ENCODE data around the gene ENTPD6.

ENTPD6 gene

DNA sequence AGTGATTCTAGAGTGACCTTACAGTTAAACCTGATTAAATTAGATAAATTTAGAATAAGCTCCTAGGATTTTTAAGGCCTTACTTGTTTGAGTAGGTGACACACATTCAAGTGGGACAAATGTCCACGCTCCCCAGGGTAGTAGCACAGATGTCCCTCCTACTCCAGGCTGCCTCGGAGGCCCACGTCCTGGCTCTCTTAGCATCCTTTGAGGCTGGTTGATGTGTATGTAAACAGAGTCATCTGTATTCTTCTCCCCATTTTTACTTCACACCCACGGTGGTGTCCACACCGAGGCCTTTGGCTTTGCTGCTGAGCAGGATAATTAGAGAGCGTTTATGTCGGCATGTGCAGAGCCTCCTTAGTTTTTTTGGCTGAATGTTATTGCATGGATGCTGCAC, 15.8 kb downstream of the ENTPD6 start:
- ChIA-PET POLR2A (no interaction called here), CTCF (interaction anchor here (0.6 to 1.2 kb wide), 2 partner anchors 20 to 442 kb away, joined by 4 to 6 read pairs; no protein-coding TSS in a partner anchor)
- Histone ChIP-seq H3K36me3 (ENCODE audit: control insufficient read depth in 2 of 2, insufficient read depth in 1 of 2, low read length in 2 of 2) (peaks cover 9 to 68% of the 10 kb centered on the region in 2 experiments; a peak in 2 of 3 replicates), H3K27ac (ENCODE audit: extremely low read depth, low read depth, low read length) (no peak overlapping the region), H3K4me1 (ENCODE audit: control insufficient read depth, insufficient read depth, low read length) (no peaks in the 10 kb centered on the region), H3K4me3 (ENCODE audit: low read depth, low read length) (no peak overlapping the region), H3K9me3 (ENCODE audit: control insufficient read depth, insufficient read depth, low read depth, low read length) (no peaks in the 10 kb centered on the region)
- no peak for TF ChIP-seq SCRT2 (tag by site-specific recombination; IDR thresholded peaks at IDR 0.05)
- no peak for TF ChIP-seq ZNF341 (tag by site-specific recombination; IDR thresholded peaks at IDR 0.05; ENCODE audit: low read depth)
- TF ChIP-seq ZSCAN16 (tag by site-specific recombination; IDR thresholded peaks at IDR 0.05) = no peak
- TF ChIP-seq ZNF157 (tag by site-specific recombination; IDR thresholded peaks at IDR 0.05) = no peak
- no peak for TF ChIP-seq ZNF792 (tag by site-specific recombination; IDR thresholded peaks at IDR 0.05)
- no peak for TF ChIP-seq ZNF426 (tag by site-specific recombination; IDR thresholded peaks at IDR 0.05)
- no peak for TF ChIP-seq ZBTB7A (tag by site-specific recombination; IDR thresholded peaks at IDR 0.05; ENCODE audit: low read depth)
- no peak for TF ChIP-seq KLF10 (tag by site-specific recombination; IDR thresholded peaks at IDR 0.05)
- TF ChIP-seq ZBTB1 (tag by site-specific recombination; IDR thresholded peaks at IDR 0.05) = no peak
- no peak for TF ChIP-seq KLF8 (tag by site-specific recombination; IDR thresholded peaks at IDR 0.05)
- no peak for TF ChIP-seq ZNF707 (tag by site-specific recombination; IDR thresholded peaks at IDR 0.05)
- TF ChIP-seq, protein P1, sequence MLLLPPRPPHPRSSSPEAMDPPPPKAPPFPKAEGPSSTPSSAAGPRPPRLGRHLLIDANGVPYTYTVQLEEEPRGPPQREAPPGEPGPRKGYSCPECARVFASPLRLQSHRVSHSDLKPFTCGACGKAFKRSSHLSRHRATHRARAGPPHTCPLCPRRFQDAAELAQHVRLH (tag by site-specific recombination; IDR thresholded peaks at IDR 0.05) = no peak
- TF ChIP-seq ZSCAN23 (tag by site-specific recombination; IDR thresholded peaks at IDR 0.05) = no peak
- no peak for TF ChIP-seq ZNF658 (tag by site-specific recombination; IDR thresholded peaks at IDR 0.05)
- TF ChIP-seq ZNF837 (tag by site-specific recombination; IDR thresholded peaks at IDR 0.05) = no peak
- TF ChIP-seq ZNF146 (tag by site-specific recombination; IDR thresholded peaks at IDR 0.05) = no peak
- TF ChIP-seq ZNF10 (tag by site-specific recombination; IDR thresholded peaks at IDR 0.05) = no peak
- no peak for TF ChIP-seq ZNF433 (tag by site-specific recombination; IDR thresholded peaks at IDR 0.05; ENCODE audit: low read depth)

DNA sequence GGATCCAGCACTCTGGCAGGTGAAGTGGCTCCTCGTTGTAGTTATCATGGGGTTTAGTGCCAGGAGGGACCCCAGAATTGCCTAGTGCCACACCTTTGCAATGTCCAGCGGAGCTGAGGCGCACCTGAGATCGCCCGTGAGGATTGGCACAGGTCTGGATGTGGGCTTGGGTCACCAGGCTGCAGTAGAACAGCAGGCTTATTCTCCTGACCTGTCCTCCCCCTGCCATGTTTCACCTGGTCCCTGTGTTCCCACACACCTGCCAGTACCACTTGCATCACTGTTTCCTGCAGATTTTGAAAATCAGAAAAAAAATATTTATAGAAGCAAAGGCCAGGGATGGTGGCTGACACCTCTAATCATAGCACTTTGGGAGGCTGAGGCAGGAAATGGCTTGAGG, 16.7 kb downstream of the ENTPD6 start:
- H3K36me3 ChIP-seq (ENCODE audit: control insufficient read depth in 2 of 2, insufficient read depth in 1 of 2, low read length in 2 of 2) = peaks cover 9 to 72% of the 10 kb centered on the region in 2 experiments; a peak in 2 of 3 replicates
- no peak overlapping the region for H3K4me3 ChIP-seq (ENCODE audit: low read depth, low read length)
- ChIA-PET POLR2A (no interaction called here), CTCF (interaction anchor here (1.1 kb wide), 1 partner anchor 10 kb away, joined by 3 read pairs; no protein-coding TSS in a partner anchor)
- TF ChIP-seq YY1 (tag by site-specific recombination; IDR thresholded peaks at IDR 0.05) (no peak), SP3 (tag by site-specific recombination; IDR thresholded peaks at IDR 0.05) (no peak), ZNF561 (tag by site-specific recombination; IDR thresholded peaks at IDR 0.05; ENCODE audit: borderline replicate concordance) (no peak), ZBTB21 (tag by site-specific recombination; IDR thresholded peaks at IDR 0.05) (no peak)
- no peak overlapping the region for H3K27ac ChIP-seq (ENCODE audit: extremely low read depth, low read depth, low read length)
- no peaks in the 10 kb centered on the region for H3K4me1 ChIP-seq (ENCODE audit: control insufficient read depth, insufficient read depth, low read length)
- no peaks in the 10 kb centered on the region for H3K9me3 ChIP-seq (ENCODE audit: control insufficient read depth, insufficient read depth, low read depth, low read length)

DNA sequence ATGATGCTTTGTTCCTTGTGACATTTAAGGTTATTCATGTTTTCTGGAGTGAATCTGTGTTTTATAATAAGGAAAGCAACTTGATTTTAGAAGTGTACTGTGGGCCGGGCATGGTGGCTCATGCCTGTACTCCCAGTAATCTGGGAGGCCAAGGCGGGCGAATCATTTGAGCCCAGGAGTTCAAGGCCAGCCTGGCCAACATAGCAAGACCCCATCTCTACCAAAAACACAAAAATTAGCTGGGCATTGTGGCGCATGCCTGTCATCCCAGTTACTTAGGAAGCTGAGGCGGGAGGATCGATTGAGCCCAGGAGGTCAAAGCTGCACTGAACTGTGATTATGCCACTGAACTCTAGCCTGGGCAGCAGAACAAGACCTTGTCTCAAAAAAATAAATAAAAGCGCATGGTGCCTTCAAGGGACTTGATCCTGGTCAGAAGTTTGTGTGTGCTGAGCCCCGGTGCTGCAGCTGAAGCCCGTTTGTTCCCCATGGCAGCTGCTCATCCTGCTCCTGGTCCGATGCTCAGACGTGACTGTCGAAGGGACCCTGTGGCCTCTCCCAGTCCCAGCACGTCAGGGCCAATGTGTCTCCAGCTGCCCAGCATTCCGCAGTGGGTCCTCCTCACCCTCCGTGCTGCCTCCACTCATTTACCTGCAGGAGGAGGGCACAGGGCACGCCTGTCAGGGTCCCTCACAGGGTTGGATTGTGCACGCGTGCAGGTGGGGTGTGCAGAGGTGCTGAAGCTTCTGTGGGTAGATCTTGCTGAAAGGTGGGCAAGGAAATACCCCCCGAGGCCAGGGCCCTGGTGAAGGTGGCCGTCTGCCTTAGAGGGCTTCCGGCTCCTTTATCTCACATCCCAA, 18.3 kb downstream of the ENTPD6 start:
- peaks cover 11 to 88% of the 10 kb centered on the region in 2 experiments; a peak in 2 of 3 replicates for H3K36me3 ChIP-seq (ENCODE audit: control insufficient read depth in 2 of 2, insufficient read depth in 1 of 2, low read length in 2 of 2)
- CTCF ChIA-PET = interaction anchor here (0.5 kb wide), 1 partner anchor 15 kb away, joined by 3 read pairs; no protein-coding TSS in a partner anchor
- no peak overlapping the region for H3K4me3 ChIP-seq (ENCODE audit: low read depth, low read length)
- no peak overlapping the region for H3K27ac ChIP-seq (ENCODE audit: extremely low read depth, low read depth, low read length)
- no peaks in the 10 kb centered on the region for H3K4me1 ChIP-seq (ENCODE audit: control insufficient read depth, insufficient read depth, low read length)
- no peak for TF ChIP-seq ZNF138 (tag by site-specific recombination; IDR thresholded peaks at IDR 0.05; ENCODE audit: borderline replicate concordance)
- TF ChIP-seq, protein P2, sequence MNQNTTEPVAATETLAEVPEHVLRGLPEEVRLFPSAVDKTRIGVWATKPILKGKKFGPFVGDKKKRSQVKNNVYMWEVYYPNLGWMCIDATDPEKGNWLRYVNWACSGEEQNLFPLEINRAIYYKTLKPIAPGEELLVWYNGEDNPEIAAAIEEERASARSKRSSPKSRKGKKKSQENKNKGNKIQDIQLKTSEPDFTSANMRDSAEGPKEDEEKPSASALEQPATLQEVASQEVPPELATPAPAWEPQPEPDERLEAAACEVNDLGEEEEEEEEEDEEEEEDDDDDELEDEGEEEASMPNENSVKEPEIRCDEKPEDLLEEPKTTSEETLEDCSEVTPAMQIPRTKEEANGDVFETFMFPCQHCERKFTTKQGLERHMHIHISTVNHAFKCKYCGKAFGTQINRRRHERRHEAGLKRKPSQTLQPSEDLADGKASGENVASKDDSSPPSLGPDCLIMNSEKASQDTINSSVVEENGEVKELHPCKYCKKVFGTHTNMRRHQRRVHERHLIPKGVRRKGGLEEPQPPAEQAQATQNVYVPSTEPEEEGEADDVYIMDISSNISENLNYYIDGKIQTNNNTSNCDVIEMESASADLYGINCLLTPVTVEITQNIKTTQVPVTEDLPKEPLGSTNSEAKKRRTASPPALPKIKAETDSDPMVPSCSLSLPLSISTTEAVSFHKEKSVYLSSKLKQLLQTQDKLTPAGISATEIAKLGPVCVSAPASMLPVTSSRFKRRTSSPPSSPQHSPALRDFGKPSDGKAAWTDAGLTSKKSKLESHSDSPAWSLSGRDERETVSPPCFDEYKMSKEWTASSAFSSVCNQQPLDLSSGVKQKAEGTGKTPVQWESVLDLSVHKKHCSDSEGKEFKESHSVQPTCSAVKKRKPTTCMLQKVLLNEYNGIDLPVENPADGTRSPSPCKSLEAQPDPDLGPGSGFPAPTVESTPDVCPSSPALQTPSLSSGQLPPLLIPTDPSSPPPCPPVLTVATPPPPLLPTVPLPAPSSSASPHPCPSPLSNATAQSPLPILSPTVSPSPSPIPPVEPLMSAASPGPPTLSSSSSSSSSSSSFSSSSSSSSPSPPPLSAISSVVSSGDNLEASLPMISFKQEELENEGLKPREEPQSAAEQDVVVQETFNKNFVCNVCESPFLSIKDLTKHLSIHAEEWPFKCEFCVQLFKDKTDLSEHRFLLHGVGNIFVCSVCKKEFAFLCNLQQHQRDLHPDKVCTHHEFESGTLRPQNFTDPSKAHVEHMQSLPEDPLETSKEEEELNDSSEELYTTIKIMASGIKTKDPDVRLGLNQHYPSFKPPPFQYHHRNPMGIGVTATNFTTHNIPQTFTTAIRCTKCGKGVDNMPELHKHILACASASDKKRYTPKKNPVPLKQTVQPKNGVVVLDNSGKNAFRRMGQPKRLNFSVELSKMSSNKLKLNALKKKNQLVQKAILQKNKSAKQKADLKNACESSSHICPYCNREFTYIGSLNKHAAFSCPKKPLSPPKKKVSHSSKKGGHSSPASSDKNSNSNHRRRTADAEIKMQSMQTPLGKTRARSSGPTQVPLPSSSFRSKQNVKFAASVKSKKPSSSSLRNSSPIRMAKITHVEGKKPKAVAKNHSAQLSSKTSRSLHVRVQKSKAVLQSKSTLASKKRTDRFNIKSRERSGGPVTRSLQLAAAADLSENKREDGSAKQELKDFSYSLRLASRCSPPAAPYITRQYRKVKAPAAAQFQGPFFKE (tag by site-specific recombination; IDR thresholded peaks at IDR 0.05; ENCODE audit: borderline replicate concordance) = no peak
- peak; percentile 88 for TF ChIP-seq ZNF121 (tag by site-specific recombination; IDR thresholded peaks at IDR 0.05)
- H3K9me3 ChIP-seq (ENCODE audit: control insufficient read depth, insufficient read depth, low read depth, low read length) = no peaks in the 10 kb centered on the region
- POLR2A ChIA-PET = no interaction called here

Data from HEK293 (cell line).